Neural cell (in vitro differentiated cells): ENCODE results near the gene C2CD3.

Source experiments
- EP300 ChIP-seq: fragments of 450-650 bp; conservative IDR thresholded peaks from 2 replicates; pipeline ENCODE4 v1.6.1; 2014; ENCODE audit warnings: antibody characterized with exemption, mild to moderate bottlenecking, moderate library complexity; ENCODE audit not compliant: poor library complexity, severe bottlenecking
- POLR2AphosphoS5 ChIP-seq: IDR thresholded peaks from 2 replicates; pipeline ENCODE4 v1.6.1; 2012
- RAD21 ChIP-seq: fragments of 450-650 bp; conservative IDR thresholded peaks from 2 replicates; pipeline ENCODE4 v1.6.1; 2014; ENCODE audit warnings: antibody characterized with exemption, mild to moderate bottlenecking, moderate library complexity
- SMC3 ChIP-seq: fragments of 450-650 bp; conservative IDR thresholded peaks from 2 replicates; pipeline ENCODE4 v1.6.1; 2014; ENCODE audit warnings: antibody characterized with exemption, mild to moderate bottlenecking, moderate library complexity; ENCODE audit not compliant: poor library complexity
- TAF1 ChIP-seq: IDR thresholded peaks from 2 replicates; pipeline ENCODE4 v1.6.1; 2012; ENCODE audit warnings: low read depth
- TF ChIP-seq, protein P1 (sequence below): fragments of 450-650 bp; IDR thresholded peaks from 2 replicates; pipeline ENCODE4 v1.5.1; 2014; ENCODE audit warnings: antibody characterized with exemption, mild to moderate bottlenecking, moderate library complexity; ENCODE audit not compliant: poor library complexity, severe bottlenecking

DNA sequence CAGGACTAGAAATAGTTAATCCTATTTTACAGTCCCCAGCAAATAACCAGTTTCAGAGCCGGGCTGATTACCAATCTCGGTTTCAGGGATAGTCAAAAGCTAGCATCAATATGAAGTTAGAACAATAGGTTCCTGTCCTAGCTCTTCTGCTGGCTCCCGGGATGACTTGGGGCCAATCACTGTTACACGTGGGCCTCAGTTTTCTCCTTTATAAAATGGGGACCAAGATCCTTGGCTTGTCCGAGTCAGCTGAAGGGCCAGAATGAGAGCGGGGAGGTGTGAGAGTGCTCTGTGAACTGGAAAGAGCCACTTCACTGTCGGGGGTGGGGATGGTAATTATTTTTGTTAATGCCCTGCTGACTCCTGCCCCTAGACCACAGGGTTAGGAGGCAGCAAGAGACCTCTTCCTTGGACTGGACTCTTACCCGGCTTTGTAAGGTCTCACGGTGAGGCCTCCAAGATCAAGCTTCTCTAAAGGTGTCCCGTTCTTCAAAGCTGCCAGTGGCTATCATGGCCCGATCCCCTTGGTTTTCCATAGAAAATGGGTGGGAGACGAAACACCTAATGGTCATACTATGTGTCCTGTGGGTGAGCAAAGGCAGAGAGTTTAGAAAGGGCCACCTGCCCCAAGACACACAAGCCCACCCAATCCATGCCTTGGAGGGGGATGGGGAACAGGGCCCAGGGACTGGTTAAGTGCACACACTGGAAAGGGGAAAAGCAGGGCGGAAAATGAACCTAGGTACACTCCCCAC is 189.6 kb downstream of the C2CD3 start:
- no peak for TF ChIP-seq SMC3
- TF ChIP-seq, protein P1, sequence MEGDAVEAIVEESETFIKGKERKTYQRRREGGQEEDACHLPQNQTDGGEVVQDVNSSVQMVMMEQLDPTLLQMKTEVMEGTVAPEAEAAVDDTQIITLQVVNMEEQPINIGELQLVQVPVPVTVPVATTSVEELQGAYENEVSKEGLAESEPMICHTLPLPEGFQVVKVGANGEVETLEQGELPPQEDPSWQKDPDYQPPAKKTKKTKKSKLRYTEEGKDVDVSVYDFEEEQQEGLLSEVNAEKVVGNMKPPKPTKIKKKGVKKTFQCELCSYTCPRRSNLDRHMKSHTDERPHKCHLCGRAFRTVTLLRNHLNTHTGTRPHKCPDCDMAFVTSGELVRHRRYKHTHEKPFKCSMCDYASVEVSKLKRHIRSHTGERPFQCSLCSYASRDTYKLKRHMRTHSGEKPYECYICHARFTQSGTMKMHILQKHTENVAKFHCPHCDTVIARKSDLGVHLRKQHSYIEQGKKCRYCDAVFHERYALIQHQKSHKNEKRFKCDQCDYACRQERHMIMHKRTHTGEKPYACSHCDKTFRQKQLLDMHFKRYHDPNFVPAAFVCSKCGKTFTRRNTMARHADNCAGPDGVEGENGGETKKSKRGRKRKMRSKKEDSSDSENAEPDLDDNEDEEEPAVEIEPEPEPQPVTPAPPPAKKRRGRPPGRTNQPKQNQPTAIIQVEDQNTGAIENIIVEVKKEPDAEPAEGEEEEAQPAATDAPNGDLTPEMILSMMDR: no peak
- TF ChIP-seq EP300: no peak
- TF ChIP-seq POLR2AphosphoS5: no peak
- TF ChIP-seq TAF1: no peak
- TF ChIP-seq RAD21: no peak
